NCI-H446 (cell line): ENCODE measurements around the gene AURKA.
A peak's percentile ranks its signal among the peaks of the same experiment; 100 is the strongest.
"Not testable (repeated sequence)": the region's sequence is repeated elsewhere in the genome, so short reads cannot be mapped to it uniquely, and the experiment has no call there.

Source experiments
- DNase-seq, 2 experiments: peaks; one replicate each; lab custom pipeline; 2025; lab: John Stamatoyannopoulos, UW

AURKA gene

GRCh38 chr20:56359212-56360132, 32.5 kb downstream of the AURKA start:
- peak in 1 of 2 experiments; percentile 46 for DNase-seq

GRCh38 chr20:56358600-56359211, 33.3 kb downstream of the AURKA start, which contains the start of gene FAM210B:
FAM210B (plus strand) TSS chr20:56358974; CDS start chr20:56359006, 32 bp downstream.
- peak; percentile 61 to 94 for DNase-seq

GRCh38 chr20:56358070-56358469, 33.9 kb downstream of the AURKA start:
- DNase-seq, result no peak

GRCh38 chr20:56353356-56353755, 38.7 kb downstream of the AURKA start:
- no peak for DNase-seq

GRCh38 chr20:56352345-56353055, 39.5 kb downstream of the AURKA start:
- no peak for DNase-seq

GRCh38 chr20:56350842-56351241, 41.2 kb downstream of the AURKA start:
- no peak for DNase-seq

- no peak for DNase-seq
Measured at GRCh38 chr20:56348746-56349145, 43.3 kb downstream of the AURKA start.

DNA sequence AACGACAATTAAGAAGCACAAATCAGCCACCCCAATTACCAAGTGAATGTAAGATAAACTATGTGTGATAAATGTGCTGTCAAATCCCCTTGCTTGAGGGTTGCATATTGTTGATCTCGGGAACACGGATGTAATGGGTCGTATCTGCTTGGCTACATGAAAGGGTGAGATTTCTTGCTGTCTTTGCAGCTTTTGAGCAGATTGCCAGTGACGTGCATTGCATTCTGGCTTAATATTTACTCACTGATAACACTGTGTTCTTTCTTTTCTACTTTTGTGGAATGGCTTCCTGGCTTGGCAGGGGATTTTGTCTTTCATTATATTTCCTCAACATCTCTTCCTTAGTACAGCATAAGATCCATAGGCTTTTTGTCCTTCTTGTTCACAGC, 43.7 kb downstream of the AURKA start:
- no peak for DNase-seq

DNA sequence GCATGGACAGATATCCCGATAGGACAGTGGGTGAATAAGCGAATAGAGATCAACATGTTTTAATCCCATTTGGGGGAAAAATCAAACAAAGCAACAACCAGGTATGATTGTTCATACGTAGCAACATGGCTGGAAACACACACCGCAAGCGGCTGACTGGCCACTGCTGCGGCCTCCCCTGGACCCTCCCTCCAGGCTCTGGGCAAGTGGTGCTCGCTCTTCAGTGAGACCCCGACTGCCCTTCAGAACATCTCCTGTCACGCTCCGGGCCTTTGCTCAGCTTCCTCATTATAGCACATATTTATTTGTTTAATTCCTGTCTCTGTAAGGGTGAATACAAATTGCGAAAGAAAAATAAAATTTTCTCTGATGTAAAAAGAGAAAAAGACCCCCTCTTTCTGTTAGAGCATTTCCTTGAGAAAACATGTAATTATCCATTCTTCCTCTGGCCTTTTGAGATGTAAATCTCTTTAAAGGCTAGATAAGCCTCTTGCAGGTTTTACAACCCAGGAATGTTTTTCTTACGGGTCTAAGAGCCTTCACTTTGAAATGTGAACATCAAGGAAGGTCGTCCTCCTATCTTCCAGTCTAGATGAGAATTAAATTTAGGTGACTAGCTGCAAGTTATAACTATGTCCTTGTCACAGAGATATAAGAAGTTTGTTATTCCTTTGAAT, 44.2 kb downstream of the AURKA start:
- DNase-seq, result no peak

DNA sequence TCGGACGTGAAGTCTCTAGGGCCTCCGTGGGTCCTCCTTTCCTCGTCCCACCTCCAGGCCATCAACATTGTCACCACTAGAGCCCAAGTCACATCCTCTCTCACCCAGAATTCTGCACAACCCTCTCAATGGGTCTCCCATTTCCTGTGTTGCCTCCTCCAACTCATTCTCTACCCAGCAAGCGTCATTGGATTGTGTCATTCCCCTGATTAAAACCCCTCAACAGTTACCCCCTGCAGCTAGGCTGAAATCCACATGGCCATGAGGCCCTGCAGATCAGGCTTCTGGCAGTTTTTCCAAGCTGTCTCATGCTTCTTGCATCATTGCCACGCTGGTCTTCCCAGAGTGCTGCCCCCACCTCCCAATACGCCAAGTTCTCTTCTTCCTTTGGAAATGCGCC, 46.1 kb downstream of the AURKA start:
- DNase-seq, result peak in 1 of 2 experiments; percentile 41

GRCh38 chr20:56343861-56344381, 48.1 kb downstream of the AURKA start:
- DNase-seq, result peak in 1 of 2 experiments; percentile 43

GRCh38 chr20:56342783-56343182, 49.2 kb downstream of the AURKA start:
- no peak for DNase-seq

GRCh38 chr20:56336709-56337108, 55.3 kb downstream of the AURKA start:
- not testable (repeated sequence) for DNase-seq

DNA sequence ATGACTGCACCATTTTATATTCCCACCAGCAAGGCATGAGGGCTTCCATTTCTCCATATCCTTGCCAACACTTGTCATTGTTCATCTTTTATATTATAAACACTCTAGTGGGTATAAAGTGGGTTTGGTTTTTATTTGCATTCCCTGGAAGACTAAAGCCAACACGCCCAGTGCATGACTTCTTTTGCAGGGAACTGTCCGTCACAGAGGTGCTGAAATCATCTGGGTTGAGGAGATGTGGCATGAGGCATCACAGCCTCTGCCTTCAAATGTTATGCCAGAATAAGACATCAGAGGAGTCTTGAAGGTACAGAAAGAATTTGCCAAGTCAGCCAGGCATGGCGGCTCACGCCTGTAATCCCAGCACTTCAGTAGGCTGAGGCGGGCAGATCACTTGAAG, 63.2 kb downstream of the AURKA start:
- no peak for DNase-seq

DNA sequence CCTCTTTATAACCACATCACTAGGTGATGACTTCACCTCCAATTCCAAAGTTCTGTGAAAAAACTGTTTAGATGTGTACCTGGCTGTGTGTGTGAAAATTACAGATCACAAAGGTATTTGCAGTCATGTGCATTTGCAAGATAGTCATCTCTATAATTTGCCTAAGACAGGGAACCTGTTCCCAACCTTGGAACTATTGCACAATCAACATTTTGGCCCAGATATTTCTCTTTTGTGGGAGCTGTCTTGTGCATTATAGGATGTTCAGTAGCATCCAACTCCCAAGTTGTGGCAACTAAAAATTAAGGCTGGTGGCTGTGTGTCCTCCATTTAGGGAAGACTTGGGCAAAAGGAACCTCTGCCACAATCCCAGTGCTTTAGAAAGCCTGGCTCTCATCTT, 67.2 kb downstream of the AURKA start:
- no peak for DNase-seq

- DNase-seq, result no peak
Measured at GRCh38 chr20:56323656-56324055, 68.4 kb downstream of the AURKA start.

DNA sequence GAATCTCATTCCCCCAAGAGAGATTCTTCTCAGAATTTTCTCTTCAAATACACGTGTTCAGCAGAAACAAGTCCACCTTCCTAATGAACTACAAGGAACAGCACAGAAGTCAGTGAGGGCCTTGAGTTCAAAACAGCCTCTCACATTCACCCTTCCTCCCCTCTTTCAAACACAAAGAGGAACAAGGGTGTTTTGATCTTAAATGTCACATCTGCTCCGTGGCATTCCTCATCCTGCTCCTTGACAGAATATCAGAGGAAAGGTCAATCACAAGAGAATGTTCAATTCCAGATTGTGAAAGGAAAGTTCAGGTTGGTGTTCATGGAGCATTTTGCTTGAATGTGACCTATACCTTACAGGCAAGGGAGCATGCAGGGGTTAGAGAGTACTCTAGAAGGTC, 68.8 kb downstream of the AURKA start:
- no peak for DNase-seq

DNA sequence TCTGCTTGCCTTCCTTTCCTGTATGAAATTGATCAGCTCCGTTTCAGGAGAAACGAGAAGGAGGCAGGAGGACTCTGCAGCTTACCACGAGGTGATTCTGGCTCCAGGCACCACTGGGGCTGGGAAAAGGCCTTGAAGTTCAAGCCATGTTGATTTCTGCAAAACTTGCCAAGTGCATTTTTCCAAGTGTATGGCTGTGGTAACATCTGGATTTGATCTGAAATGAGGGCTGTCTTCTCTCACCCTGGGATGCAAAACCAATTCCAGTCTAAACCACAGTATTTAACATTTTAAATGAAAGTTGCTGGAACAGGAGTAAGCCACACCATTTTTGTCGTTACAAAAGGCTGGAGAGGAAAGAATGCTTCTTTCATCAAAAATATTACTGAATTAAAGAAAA, 69.3 kb downstream of the AURKA start:
- no peak for DNase-seq
